MM.1S (cell line): ENCODE results near the gene RBM4.

Experiments
- CTCF ChIP-seq: fragments of 300-600 bp; sonication (generic); IDR thresholded peaks from 2 replicates; pipeline ENCODE4 v1.5.1; 2016; ENCODE audit warnings: antibody characterized with exemption, low read length, mixed read lengths
- EZH2 ChIP-seq: fragments of 300-600 bp; sonication (generic); optimal IDR thresholded peaks from 2 replicates; pipeline ENCODE3; 2017; ENCODE audit warnings: low read depth, mild to moderate bottlenecking, antibody characterized with exemption, low read length, mixed read lengths
- EZH2phosphoT487 ChIP-seq: fragments of 300-600 bp; sonication (generic); IDR thresholded peaks from 2 replicates; pipeline ENCODE4 v1.6.1; 2018; ENCODE audit warnings: antibody characterized with exemption, low read length

DNA sequence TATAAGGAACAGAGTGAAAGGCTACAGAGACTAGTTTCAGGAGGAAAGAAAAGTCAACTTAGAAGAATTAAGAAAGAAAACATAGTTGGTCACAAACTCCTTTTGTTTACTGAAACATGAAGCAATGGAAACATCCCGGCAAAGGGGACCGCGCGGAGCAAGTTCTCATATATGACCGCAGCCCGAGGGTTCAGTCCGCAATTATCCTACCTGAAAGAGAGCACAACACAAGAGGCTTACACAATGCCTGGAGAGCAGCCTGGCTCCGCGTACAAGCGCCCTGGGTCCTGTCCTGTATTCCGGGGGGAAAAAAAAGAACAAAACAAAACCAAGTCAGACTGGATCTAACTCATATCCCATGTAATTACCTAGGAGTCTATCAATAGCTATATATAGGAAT, 26.9 kb downstream of the RBM4 start:
- TF ChIP-seq CTCF (no peak), EZH2 (no peak), EZH2phosphoT487 (no peak)
